Large intestine (tissue), 3 donors: ENCODE data around the gene MEX3B. TPM values are rescaled to one million over a fixed set of nuclear protein-coding genes. Genes with fewer than 3 reads are reported as not detected.
"Not testable (repeated sequence)": the region's sequence is repeated elsewhere in the genome, so short reads cannot be mapped to it uniquely, and the experiment has no call there.

Source experiments
- DNase-seq, 2 donors: peaks; one replicate each; pipeline versions ENCODE4 v3.0.0 to v3.0.0-alpha.2; 2013
- H3K27ac ChIP-seq: one replicate; pipeline ENCODE4 v1.5.1; 2013; ENCODE audit warnings: low read length
- H3K27me3 ChIP-seq: 2 replicates; pipeline ENCODE4 v1.6.1; 2013; ENCODE audit warnings: low read length; ENCODE audit not compliant: control insufficient read depth, insufficient read depth
- H3K36me3 ChIP-seq: 2 replicates; pipeline ENCODE4 v1.6.1; 2013; ENCODE audit warnings: low read length; ENCODE audit not compliant: control insufficient read depth, insufficient read depth
- H3K4me1 ChIP-seq: one replicate; pipeline ENCODE4 v1.6.1; 2013; ENCODE audit warnings: low read length; ENCODE audit not compliant: control insufficient read depth, insufficient read depth
- H3K4me3 ChIP-seq: one replicate; pipeline ENCODE4 v1.5.1; 2013; ENCODE audit warnings: low read length
- H3K9me3 ChIP-seq: one replicate; pipeline ENCODE4 v1.6.1; 2013; ENCODE audit warnings: mild to moderate bottlenecking, low read depth, low read length, moderate library complexity; ENCODE audit not compliant: control insufficient read depth
- WGBS: methylation state at CpG from one replicate; pipeline ENCODE4 v1.1.5; 2013; ENCODE audit warnings: low lambda C conversion rate; ENCODE audit not compliant: insufficient coverage; 5-methylcytosine and 5-hydroxymethylcytosine counted together
- polyA plus RNA-seq: library from polyadenylated mRNA; unstranded; fragments of 120-200 nt; gene quantifications from one replicate; pipeline ENCODE4 v1.2.1, GENCODE V29; 2013

MEX3B gene
- polyA plus RNA-seq, 1 donor, result 5.9 TPM

GRCh38 chr15:82040390-82040789 is 5.4 kb downstream of the MEX3B start:
- peaks cover 31% of the 10 kb centered on the region for H3K27me3 ChIP-seq
- H3K27ac ChIP-seq, result no peak overlapping the region
- no CpG with 5 or more reads among the region's 2 CpGs for WGBS
- no peak for DNase-seq
- peaks cover 16% of the 10 kb centered on the region for H3K9me3 ChIP-seq
- H3K4me3 ChIP-seq, result no peak overlapping the region
- H3K36me3 ChIP-seq, result peaks cover 10% of the 10 kb centered on the region
- peaks cover 8% of the 10 kb centered on the region for H3K4me1 ChIP-seq

DNA sequence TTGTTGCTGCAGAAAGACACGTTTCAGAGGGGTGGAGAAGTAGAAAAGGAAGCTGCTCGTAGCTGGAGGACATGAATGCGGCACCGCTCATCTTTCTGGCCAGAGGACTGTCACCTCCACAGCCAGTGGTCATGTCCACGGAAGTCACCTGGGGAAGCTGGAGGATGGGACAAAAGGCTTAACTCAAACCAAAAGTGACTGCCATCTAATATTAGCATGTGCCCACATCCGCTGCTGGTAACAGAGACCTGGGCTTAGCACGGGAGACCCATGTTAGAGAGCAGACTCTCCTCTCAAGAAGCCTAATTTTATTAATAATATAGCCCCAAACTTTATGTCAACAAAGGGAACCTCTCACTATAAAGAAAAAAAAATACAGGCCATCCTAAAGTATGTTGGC is 5.9 kb downstream of the MEX3B start:
- peaks cover 16% of the 10 kb centered on the region for H3K9me3 ChIP-seq
- H3K27me3 ChIP-seq, result peaks cover 26% of the 10 kb centered on the region
- WGBS, result no CpG with 5 or more reads among the region's 7 CpGs
- no peak for DNase-seq
- no peak overlapping the region for H3K4me3 ChIP-seq
- no peak overlapping the region for H3K27ac ChIP-seq
- peaks cover 10% of the 10 kb centered on the region for H3K36me3 ChIP-seq
- H3K4me1 ChIP-seq, result peaks cover 8% of the 10 kb centered on the region

GRCh38 chr15:82036461-82036860 is 9.4 kb downstream of the MEX3B start:
- H3K27ac ChIP-seq, result no peak overlapping the region
- H3K27me3 ChIP-seq, result peaks cover 3% of the 10 kb centered on the region
- H3K4me1 ChIP-seq, result no peaks in the 10 kb centered on the region
- H3K36me3 ChIP-seq, result no peaks in the 10 kb centered on the region
- H3K9me3 ChIP-seq, result no peaks in the 10 kb centered on the region
- no peak overlapping the region for H3K4me3 ChIP-seq
- no CpG with 5 or more reads among the region's 7 CpGs for WGBS
- no peak for DNase-seq

DNA sequence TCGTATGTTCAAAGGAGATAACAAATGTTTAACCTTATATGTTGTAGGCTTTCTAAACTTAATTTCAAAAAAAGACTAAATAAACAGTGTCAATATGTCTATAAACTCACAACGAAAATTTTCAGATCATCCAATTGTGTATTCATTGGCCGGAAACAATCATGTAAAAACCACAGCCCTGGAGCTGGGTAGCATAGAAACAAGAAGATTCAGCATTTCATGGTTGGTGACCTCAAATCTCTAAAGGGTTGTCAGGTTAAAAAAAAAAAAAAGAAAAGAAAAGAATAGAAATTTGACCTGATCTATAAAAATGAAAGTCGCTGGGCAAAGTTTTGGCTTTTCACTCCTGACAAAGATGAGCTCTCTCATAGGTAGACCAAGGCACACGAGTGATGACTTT is 13.9 kb downstream of the MEX3B start:
- 69% methylated on average over 2 of the region's 5 CpGs for WGBS
- H3K36me3 ChIP-seq, result no peaks in the 10 kb centered on the region
- H3K4me3 ChIP-seq, result no peak overlapping the region
- H3K27me3 ChIP-seq, result no peaks in the 10 kb centered on the region
- no peak for DNase-seq
- H3K27ac ChIP-seq, result no peak overlapping the region
- H3K9me3 ChIP-seq, result no peaks in the 10 kb centered on the region
- H3K4me1 ChIP-seq, result no peaks in the 10 kb centered on the region

DNA sequence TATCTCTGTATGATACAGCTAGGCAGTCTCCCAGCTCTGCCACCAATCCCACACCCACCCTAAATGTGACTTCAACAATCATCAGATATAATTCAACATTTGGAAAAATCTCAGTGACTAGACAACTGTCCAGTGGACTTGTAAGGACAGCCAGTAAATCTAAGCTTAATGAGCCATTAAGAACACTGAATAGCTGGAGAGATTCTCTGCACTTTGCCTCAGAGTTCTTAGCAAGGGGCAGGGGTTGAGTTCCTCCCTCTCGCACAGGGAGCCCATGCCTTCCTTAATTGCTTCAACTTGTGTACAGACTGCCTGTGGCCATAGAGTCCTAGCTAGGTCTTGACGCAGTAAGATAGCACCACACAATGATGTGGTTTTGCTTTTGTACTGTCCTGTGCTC is 15.6 kb downstream of the MEX3B start:
- H3K4me1 ChIP-seq, result no peaks in the 10 kb centered on the region
- H3K27ac ChIP-seq, result no peak overlapping the region
- DNase-seq, result no peak
- H3K9me3 ChIP-seq, result no peaks in the 10 kb centered on the region
- no CpG with 5 or more reads among the region's 2 CpGs for WGBS
- no peak overlapping the region for H3K4me3 ChIP-seq
- H3K27me3 ChIP-seq, result no peaks in the 10 kb centered on the region
- no peaks in the 10 kb centered on the region for H3K36me3 ChIP-seq

DNA sequence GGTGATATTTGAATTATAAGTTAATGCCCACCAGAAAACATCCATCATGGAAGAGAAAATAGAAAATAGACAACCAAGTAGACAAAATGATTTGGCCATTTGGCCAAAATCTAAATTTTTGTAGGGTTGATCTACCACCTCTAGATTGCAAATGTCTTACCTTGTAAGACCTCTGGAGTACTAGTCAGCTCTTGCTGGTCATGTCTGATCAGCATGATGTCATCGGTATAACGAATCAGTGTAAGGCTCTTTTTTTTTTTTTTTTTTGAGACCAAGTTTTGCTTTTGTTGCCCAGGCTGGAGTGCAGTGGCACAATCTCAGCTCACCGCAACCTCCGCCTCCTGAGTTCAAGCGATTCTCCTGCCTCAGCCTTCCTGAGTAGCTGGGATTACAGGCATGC is 17.7 kb downstream of the MEX3B start:
- H3K27me3 ChIP-seq, H3K27ac ChIP-seq, DNase-seq, H3K9me3 ChIP-seq, H3K4me1 ChIP-seq, H3K4me3 ChIP-seq, H3K36me3 ChIP-seq: not testable (repeated sequence)
- WGBS, result no CpG with 5 or more reads among the region's 5 CpGs

- no peak for DNase-seq
- H3K4me3 ChIP-seq, result no peak overlapping the region
- WGBS, result 44% methylated on average over 1 of the region's 1 CpG
Measured at GRCh38 chr15:82021992-82022391, 23.8 kb downstream of the MEX3B start.

GRCh38 chr15:82020625-82021394 is 25.0 kb downstream of the MEX3B start:
- Histone ChIP-seq H3K27ac (no peak overlapping the region), H3K4me1 (no peaks in the 10 kb centered on the region), H3K9me3 (no peaks in the 10 kb centered on the region), H3K27me3 (no peaks in the 10 kb centered on the region), H3K4me3 (no peak overlapping the region), H3K36me3 (no peaks in the 10 kb centered on the region)
- WGBS, result no CpG with 5 or more reads among the region's 3 CpGs
- no peak for DNase-seq

More at GRCh38 chr15:82021992-82022391, 23.8 kb downstream of the MEX3B start:
- Histone ChIP-seq H3K9me3 (no peaks in the 10 kb centered on the region), H3K27me3 (no peaks in the 10 kb centered on the region), H3K36me3 (no peaks in the 10 kb centered on the region), H3K27ac (no peak overlapping the region), H3K4me1 (no peaks in the 10 kb centered on the region)

- Histone ChIP-seq H3K4me3 (no peak overlapping the region), H3K4me1 (no peaks in the 10 kb centered on the region), H3K27me3 (no peaks in the 10 kb centered on the region), H3K27ac (no peak overlapping the region), H3K9me3 (no peaks in the 10 kb centered on the region), H3K36me3 (no peaks in the 10 kb centered on the region)
- no peak for DNase-seq
- WGBS, result no CpG with 5 or more reads among the region's 4 CpGs
Measured at GRCh38 chr15:82018201-82018600, 27.6 kb downstream of the MEX3B start.

GRCh38 chr15:82017656-82018055 is 28.2 kb downstream of the MEX3B start:
- H3K4me1 ChIP-seq, result no peaks in the 10 kb centered on the region
- H3K4me3 ChIP-seq, result no peak overlapping the region
- H3K27ac ChIP-seq, result no peak overlapping the region
- no CpG with 5 or more reads among the region's 7 CpGs for WGBS
- no peak for DNase-seq
- no peaks in the 10 kb centered on the region for H3K27me3 ChIP-seq
- H3K36me3 ChIP-seq, result no peaks in the 10 kb centered on the region
- no peaks in the 10 kb centered on the region for H3K9me3 ChIP-seq

- Histone ChIP-seq H3K9me3 (no peaks in the 10 kb centered on the region), H3K27me3 (no peaks in the 10 kb centered on the region), H3K4me1 (no peaks in the 10 kb centered on the region), H3K4me3 (no peak overlapping the region), H3K27ac (no peak overlapping the region), H3K36me3 (no peaks in the 10 kb centered on the region)
- WGBS, result no CpG with 5 or more reads among the region's 3 CpGs
- DNase-seq, result no peak
Measured at GRCh38 chr15:82014989-82015388, 30.8 kb downstream of the MEX3B start.
